ENCODE data around the gene DCLRE1C. TPM values are rescaled to one million over a fixed set of nuclear protein-coding genes. Genes with fewer than 3 reads are reported as not detected.
"Not testable (repeated sequence)": the region's sequence is repeated elsewhere in the genome, so short reads cannot be mapped to it uniquely, and the experiment has no call there.

Gene DCLRE1C
- polyA plus RNA-seq, 1 donor = 11.3 TPM

DNA sequence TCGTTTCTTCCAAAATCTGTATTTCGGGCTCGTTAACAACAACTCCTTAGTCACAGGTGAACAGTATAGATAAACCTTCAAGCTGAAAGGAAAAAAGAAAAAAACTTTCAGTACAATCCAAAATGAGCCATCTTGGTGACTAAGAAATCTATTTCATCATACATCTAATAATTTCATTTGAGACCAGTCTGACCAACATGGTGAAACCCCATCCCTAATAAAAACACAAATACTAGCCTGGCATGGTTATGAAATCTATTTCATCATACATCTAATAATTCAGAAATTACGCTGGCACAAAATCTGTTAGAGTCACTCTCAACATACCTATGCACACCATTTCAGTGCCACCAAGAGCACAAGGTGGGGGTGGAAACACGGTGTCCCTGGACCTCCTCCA lies 8.8 kb downstream of the DCLRE1C start:
- 97% methylated on average over 3 of the region's 5 CpGs for WGBS (ENCODE audit: insufficient coverage, low lambda C conversion rate)
- Histone ChIP-seq H3K27ac (ENCODE audit: low read length) (no peak overlapping the region), H3K9me3 (ENCODE audit: control insufficient read depth, low read depth, low read length) (no peaks in the 10 kb centered on the region), H3K4me3 (ENCODE audit: low read length) (no peak overlapping the region), H3K4me1 (ENCODE audit: control insufficient read depth, insufficient read depth, low read length) (no peaks in the 10 kb centered on the region), H3K27me3 (ENCODE audit: control insufficient read depth, insufficient read depth, low read length) (no peaks in the 10 kb centered on the region), H3K36me3 (ENCODE audit: control insufficient read depth, insufficient read depth, low read length) (peaks cover 44% of the 10 kb centered on the region)
- DNase-seq = no peak

DNA sequence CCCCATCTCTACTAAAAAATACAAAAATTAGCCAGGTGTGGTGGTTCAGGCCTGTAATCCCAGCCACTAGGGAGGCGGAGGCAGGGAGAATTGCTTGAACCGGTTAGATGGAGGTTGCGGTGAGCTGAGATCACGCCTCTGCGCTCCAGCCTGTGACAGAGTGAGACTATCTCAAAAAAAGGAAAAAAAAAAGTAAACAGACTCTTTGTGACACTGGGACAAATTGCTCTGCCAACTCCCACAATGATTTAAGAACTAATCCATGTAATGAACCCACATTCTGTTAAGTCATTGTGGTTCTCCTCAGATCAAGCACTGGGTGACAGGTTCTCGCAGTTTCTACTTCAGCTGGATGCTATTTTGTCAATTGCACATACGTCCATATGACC lies 11.0 kb downstream of the DCLRE1C start:
- not testable (repeated sequence) for H3K9me3 ChIP-seq (ENCODE audit: control insufficient read depth, low read depth, low read length); H3K27ac ChIP-seq (ENCODE audit: low read length); DNase-seq; H3K27me3 ChIP-seq (ENCODE audit: control insufficient read depth, insufficient read depth, low read length); H3K4me1 ChIP-seq (ENCODE audit: control insufficient read depth, insufficient read depth, low read length); H3K4me3 ChIP-seq (ENCODE audit: low read length)
- peaks cover 38% of the 10 kb centered on the region for H3K36me3 ChIP-seq (ENCODE audit: control insufficient read depth, insufficient read depth, low read length)
- WGBS (ENCODE audit: insufficient coverage, low lambda C conversion rate) = 90% methylated on average over 2 of the region's 7 CpGs

GRCh38 chr10:14942147-14942949 lies 11.5 kb downstream of the DCLRE1C start:
- not testable (repeated sequence) for H3K4me1 ChIP-seq (ENCODE audit: control insufficient read depth, insufficient read depth, low read length); H3K27ac ChIP-seq (ENCODE audit: low read length); H3K4me3 ChIP-seq (ENCODE audit: low read length); H3K9me3 ChIP-seq (ENCODE audit: control insufficient read depth, low read depth, low read length); DNase-seq; H3K27me3 ChIP-seq (ENCODE audit: control insufficient read depth, insufficient read depth, low read length)
- H3K36me3 ChIP-seq (ENCODE audit: control insufficient read depth, insufficient read depth, low read length) = peaks cover 33% of the 10 kb centered on the region
- WGBS (ENCODE audit: insufficient coverage, low lambda C conversion rate) = no CpG with 5 or more reads among the region's 17 CpGs

DNA sequence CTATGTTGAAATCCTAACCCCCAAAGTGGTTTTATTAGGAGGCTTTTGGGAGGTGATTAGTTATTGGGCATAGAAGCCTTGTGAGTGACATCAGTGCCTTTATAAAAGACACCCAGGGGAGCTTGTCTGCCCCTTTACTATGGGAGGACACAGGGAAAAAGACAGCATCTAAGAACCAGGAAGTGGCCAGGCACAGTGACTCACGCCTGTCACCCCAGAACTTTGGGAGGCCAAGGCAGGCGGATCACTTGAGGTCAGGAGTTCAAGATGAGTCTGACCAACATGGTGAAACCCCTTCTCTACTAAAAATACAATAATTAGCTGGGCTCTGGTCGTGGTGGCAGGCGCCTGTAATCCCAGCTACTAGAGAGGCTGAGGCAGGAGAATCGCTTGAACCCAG lies 14.9 kb downstream of the DCLRE1C start:
- not testable (repeated sequence) for H3K27me3 ChIP-seq (ENCODE audit: control insufficient read depth, insufficient read depth, low read length); H3K27ac ChIP-seq (ENCODE audit: low read length); H3K4me1 ChIP-seq (ENCODE audit: control insufficient read depth, insufficient read depth, low read length); H3K9me3 ChIP-seq (ENCODE audit: control insufficient read depth, low read depth, low read length); DNase-seq; H3K4me3 ChIP-seq (ENCODE audit: low read length)
- no CpG with 5 or more reads among the region's 5 CpGs for WGBS (ENCODE audit: insufficient coverage, low lambda C conversion rate)
- peaks cover 17% of the 10 kb centered on the region for H3K36me3 ChIP-seq (ENCODE audit: control insufficient read depth, insufficient read depth, low read length)

DNA sequence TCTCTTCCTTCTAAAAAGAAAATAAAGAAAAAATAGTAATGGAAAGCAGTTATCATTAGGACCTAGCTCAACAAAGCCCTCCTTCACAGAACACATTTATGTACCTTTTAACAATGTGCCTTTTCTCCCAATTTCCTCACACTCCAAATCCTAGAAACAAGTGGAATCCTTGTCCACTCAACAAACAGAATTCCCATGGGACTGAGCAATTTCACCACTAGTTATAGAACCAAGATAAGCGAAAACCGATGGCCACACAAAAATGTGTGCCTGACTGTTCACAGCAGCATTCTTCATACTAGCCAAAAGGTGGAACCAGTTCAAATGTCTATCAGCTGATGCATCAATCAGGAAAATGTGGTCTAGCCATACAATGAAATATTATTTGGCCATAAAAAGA lies 17.3 kb downstream of the DCLRE1C start:
- DNase-seq = no peak
- H3K4me1 ChIP-seq (ENCODE audit: control insufficient read depth, insufficient read depth, low read length) = no peaks in the 10 kb centered on the region
- H3K4me3 ChIP-seq (ENCODE audit: low read length) = no peak overlapping the region
- H3K27ac ChIP-seq (ENCODE audit: low read length) = no peak overlapping the region
- no peaks in the 10 kb centered on the region for H3K27me3 ChIP-seq (ENCODE audit: control insufficient read depth, insufficient read depth, low read length)
- no CpG with 5 or more reads among the region's 2 CpGs for WGBS (ENCODE audit: insufficient coverage, low lambda C conversion rate)
- no peaks in the 10 kb centered on the region for H3K9me3 ChIP-seq (ENCODE audit: control insufficient read depth, low read depth, low read length)
- H3K36me3 ChIP-seq (ENCODE audit: control insufficient read depth, insufficient read depth, low read length) = peaks cover 30% of the 10 kb centered on the region

DNA sequence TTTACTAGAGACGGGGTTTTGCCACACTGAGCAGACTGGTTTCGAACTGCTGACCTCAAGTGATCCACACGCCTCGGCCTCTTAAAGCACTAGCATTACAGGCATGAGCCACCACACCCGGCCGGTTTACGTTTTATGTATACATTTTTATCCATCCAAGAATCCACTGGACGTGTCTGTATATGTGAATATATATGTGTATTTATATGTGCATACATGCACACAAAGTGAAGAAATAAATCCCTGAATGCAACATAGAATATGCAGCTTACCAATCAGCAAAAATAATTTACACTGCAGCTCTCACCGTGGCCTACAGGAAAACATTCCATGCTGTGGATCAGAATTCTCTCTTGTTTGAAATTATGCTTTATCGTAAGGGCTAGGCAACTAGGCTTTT lies 23.3 kb downstream of the DCLRE1C start:
- H3K4me3 ChIP-seq (ENCODE audit: low read length) = no peak overlapping the region
- H3K27me3 ChIP-seq (ENCODE audit: control insufficient read depth, insufficient read depth, low read length) = no peaks in the 10 kb centered on the region
- no peak for DNase-seq
- 90% methylated on average over 2 of the region's 10 CpGs for WGBS (ENCODE audit: insufficient coverage, low lambda C conversion rate)
- no peaks in the 10 kb centered on the region for H3K4me1 ChIP-seq (ENCODE audit: control insufficient read depth, insufficient read depth, low read length)
- H3K9me3 ChIP-seq (ENCODE audit: control insufficient read depth, low read depth, low read length) = no peaks in the 10 kb centered on the region
- no peak overlapping the region for H3K27ac ChIP-seq (ENCODE audit: low read length)
- H3K36me3 ChIP-seq (ENCODE audit: control insufficient read depth, insufficient read depth, low read length) = peaks cover 60% of the 10 kb centered on the region

DNA sequence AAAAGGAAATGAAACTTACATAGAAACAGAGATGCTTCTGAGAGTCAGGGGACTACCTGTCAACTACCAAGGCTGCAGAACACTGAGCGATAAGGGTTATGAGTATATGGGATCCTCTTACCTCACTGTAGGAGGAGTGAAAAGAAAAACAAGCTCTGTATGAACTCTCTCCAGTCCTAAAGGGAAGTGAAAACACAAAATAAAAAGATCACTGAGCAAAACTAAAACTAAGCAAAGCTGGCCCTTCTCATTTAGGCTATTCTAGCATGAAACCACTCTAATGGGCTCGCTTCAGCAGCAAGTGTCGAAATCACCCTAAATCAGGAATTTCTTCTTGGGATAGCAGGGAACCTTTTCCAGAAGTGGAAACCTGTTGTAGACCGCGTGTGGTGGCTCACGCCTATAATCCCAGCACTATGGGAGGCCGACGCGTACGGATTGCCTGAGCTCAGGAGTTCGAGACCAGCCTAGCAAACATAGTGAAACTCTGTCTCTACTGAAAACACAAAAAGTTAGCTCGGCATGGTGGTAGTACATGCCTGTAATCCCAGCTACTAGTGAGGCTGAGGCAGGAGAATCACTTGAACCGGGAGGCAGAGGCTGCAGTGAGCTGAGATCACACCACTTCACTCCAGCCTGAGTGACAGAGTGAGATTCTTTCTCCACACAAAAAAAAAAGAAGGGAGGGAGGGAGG lies 27.0 kb downstream of the DCLRE1C start:
- Histone ChIP-seq H3K27ac (ENCODE audit: low read length) (no peak overlapping the region), H3K36me3 (ENCODE audit: control insufficient read depth, insufficient read depth, low read length) (peaks cover 66% of the 10 kb centered on the region), H3K4me3 (ENCODE audit: low read length) (no peak overlapping the region), H3K4me1 (ENCODE audit: control insufficient read depth, insufficient read depth, low read length) (no peaks in the 10 kb centered on the region), H3K9me3 (ENCODE audit: control insufficient read depth, low read depth, low read length) (no peaks in the 10 kb centered on the region), H3K27me3 (ENCODE audit: control insufficient read depth, insufficient read depth, low read length) (no peaks in the 10 kb centered on the region)
- DNase-seq = no peak
- WGBS (ENCODE audit: insufficient coverage, low lambda C conversion rate) = 100% methylated on average over 1 of the region's 13 CpGs

DNA sequence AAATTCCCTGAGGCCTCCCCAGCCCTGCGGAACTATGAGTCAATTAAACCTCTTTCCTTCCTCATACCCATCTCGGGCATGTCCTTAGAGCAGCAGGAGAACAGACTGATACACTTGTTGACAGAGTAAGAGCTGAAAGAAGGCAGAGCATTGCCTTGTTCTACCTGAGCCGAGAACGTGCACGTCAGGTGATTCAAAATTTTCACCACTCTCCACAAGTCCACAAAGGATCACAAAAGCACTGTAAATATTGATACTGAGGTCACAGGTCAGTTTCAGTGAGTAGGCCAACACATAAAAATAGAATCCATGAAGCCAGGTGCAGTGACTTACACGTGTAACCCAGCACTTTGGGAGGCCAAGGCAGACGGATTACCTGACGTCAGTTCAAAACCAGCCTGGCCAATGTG lies 27.8 kb downstream of the DCLRE1C start:
- Histone ChIP-seq H3K9me3 (ENCODE audit: control insufficient read depth, low read depth, low read length) (no peaks in the 10 kb centered on the region), H3K36me3 (ENCODE audit: control insufficient read depth, insufficient read depth, low read length) (peaks cover 67% of the 10 kb centered on the region), H3K4me1 (ENCODE audit: control insufficient read depth, insufficient read depth, low read length) (no peaks in the 10 kb centered on the region), H3K27me3 (ENCODE audit: control insufficient read depth, insufficient read depth, low read length) (no peaks in the 10 kb centered on the region), H3K4me3 (ENCODE audit: low read length) (no peak overlapping the region), H3K27ac (ENCODE audit: low read length) (no peak overlapping the region)
- WGBS (ENCODE audit: insufficient coverage, low lambda C conversion rate) = 40% methylated on average over 1 of the region's 8 CpGs
- no peak for DNase-seq

DNA sequence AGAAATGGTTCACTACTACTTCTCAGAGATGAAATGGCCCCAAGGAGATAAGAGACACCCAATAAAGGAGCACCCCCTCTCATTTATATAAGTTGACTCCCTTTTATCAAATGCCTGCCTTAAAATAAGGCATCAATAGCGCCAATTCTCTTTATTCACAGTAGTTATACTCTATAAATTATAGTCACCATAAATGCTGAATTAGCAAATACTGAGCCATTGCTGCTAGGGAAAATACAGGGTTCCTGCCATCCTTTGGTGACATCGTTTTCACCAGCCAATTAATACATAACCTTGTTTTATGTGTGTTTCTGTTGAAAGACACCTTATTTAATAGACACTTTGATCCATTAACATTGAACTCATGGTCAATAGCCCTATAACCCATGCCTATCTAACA lies 28.6 kb downstream of the DCLRE1C start:
- H3K36me3 ChIP-seq (ENCODE audit: control insufficient read depth, insufficient read depth, low read length) = peaks cover 73% of the 10 kb centered on the region
- H3K27ac ChIP-seq (ENCODE audit: low read length) = no peak overlapping the region
- H3K4me3 ChIP-seq (ENCODE audit: low read length) = no peak overlapping the region
- no peak for DNase-seq
- no peaks in the 10 kb centered on the region for H3K27me3 ChIP-seq (ENCODE audit: control insufficient read depth, insufficient read depth, low read length)
- WGBS (ENCODE audit: insufficient coverage, low lambda C conversion rate) = 100% methylated on average over 1 of the region's 2 CpGs
- H3K9me3 ChIP-seq (ENCODE audit: control insufficient read depth, low read depth, low read length) = no peaks in the 10 kb centered on the region
- H3K4me1 ChIP-seq (ENCODE audit: control insufficient read depth, insufficient read depth, low read length) = no peaks in the 10 kb centered on the region

GRCh38 chr10:14924013-14924412 lies 29.9 kb downstream of the DCLRE1C start:
- Histone ChIP-seq H3K27ac (ENCODE audit: low read length) (no peak overlapping the region), H3K36me3 (ENCODE audit: control insufficient read depth, insufficient read depth, low read length) (peaks cover 82% of the 10 kb centered on the region), H3K9me3 (ENCODE audit: control insufficient read depth, low read depth, low read length) (no peaks in the 10 kb centered on the region), H3K27me3 (ENCODE audit: control insufficient read depth, insufficient read depth, low read length) (no peaks in the 10 kb centered on the region), H3K4me3 (ENCODE audit: low read length) (no peak overlapping the region), H3K4me1 (ENCODE audit: control insufficient read depth, insufficient read depth, low read length) (no peaks in the 10 kb centered on the region)
- DNase-seq = no peak
- no CpG with 5 or more reads among the region's 7 CpGs for WGBS (ENCODE audit: insufficient coverage, low lambda C conversion rate)
